22Rv1 (cell line): ENCODE measurements around the gene ATG13.

Source experiments
- ZFX ChIP-seq: fragments of 450-650 bp; IDR thresholded peaks from 2 replicates; pipeline ENCODE4 v1.6.1; 2017; ENCODE audit warnings: antibody characterized with exemption, borderline replicate concordance
- TF ChIP-seq, protein P1 (sequence below): fragments of 450-650 bp; IDR thresholded peaks from 2 replicates; pipeline ENCODE4 v1.5.1; 2017; ENCODE audit warnings: mild to moderate bottlenecking

- TF ChIP-seq, protein P1, sequence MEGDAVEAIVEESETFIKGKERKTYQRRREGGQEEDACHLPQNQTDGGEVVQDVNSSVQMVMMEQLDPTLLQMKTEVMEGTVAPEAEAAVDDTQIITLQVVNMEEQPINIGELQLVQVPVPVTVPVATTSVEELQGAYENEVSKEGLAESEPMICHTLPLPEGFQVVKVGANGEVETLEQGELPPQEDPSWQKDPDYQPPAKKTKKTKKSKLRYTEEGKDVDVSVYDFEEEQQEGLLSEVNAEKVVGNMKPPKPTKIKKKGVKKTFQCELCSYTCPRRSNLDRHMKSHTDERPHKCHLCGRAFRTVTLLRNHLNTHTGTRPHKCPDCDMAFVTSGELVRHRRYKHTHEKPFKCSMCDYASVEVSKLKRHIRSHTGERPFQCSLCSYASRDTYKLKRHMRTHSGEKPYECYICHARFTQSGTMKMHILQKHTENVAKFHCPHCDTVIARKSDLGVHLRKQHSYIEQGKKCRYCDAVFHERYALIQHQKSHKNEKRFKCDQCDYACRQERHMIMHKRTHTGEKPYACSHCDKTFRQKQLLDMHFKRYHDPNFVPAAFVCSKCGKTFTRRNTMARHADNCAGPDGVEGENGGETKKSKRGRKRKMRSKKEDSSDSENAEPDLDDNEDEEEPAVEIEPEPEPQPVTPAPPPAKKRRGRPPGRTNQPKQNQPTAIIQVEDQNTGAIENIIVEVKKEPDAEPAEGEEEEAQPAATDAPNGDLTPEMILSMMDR, result no peak
- no peak for TF ChIP-seq ZFX
Measured at GRCh38 chr11:46640036-46640788, 22.9 kb downstream of the ATG13 start.
